GM15510 (cell line): ENCODE results near the gene SDF4.

Source experiments
- POLR2A ChIP-seq: IDR thresholded peaks from 3 replicates; pipeline ENCODE4 v1.6.1; 2011; ENCODE audit warnings: borderline replicate concordance; ENCODE audit not compliant: insufficient read length; ENCODE audit errors: extremely low read depth

SDF4 gene

GRCh38 chr1:1228187-1228586, 3.6 kb downstream of the SDF4 start:
- TF ChIP-seq POLR2A = no peak

- no peak for TF ChIP-seq POLR2A
These were observed 4.4 kb downstream of the SDF4 start for GRCh38 chr1:1227386-1227785.

GRCh38 chr1:1226566-1227362, 5.0 kb downstream of the SDF4 start:
- no peak for TF ChIP-seq POLR2A

- no peak for TF ChIP-seq POLR2A
These were observed 5.9 kb downstream of the SDF4 start for GRCh38 chr1:1225913-1226312.

GRCh38 chr1:1225238-1225845, 6.5 kb downstream of the SDF4 start:
- no peak for TF ChIP-seq POLR2A

- TF ChIP-seq POLR2A = no peak
These were observed 7.9 kb downstream of the SDF4 start for GRCh38 chr1:1223891-1224290.

GRCh38 chr1:1223321-1223720, 8.5 kb downstream of the SDF4 start:
- TF ChIP-seq POLR2A = no peak

GRCh38 chr1:1222575-1223225, 9.1 kb downstream of the SDF4 start:
- TF ChIP-seq POLR2A = no peak

- no peak for TF ChIP-seq POLR2A
These were observed 9.8 kb downstream of the SDF4 start for GRCh38 chr1:1221887-1222574.

- no peak for TF ChIP-seq POLR2A
These were observed 11.6 kb downstream of the SDF4 start for GRCh38 chr1:1220197-1220596.

- TF ChIP-seq POLR2A = no peak
These were observed 12.5 kb downstream of the SDF4 start for GRCh38 chr1:1219341-1219740.

GRCh38 chr1:1218524-1219200, 13.1 kb downstream of the SDF4 start:
- TF ChIP-seq POLR2A = no peak

- TF ChIP-seq POLR2A = no peak
These were observed 13.9 kb downstream of the SDF4 start for GRCh38 chr1:1217621-1218523.

GRCh38 chr1:1216770-1217620, 14.8 kb downstream of the SDF4 start:
- TF ChIP-seq POLR2A = no peak
